ENCODE measurements around the gene GAPT.
A peak's percentile ranks its signal among the peaks of the same experiment; 100 is the strongest.

The GAPT gene

DNA sequence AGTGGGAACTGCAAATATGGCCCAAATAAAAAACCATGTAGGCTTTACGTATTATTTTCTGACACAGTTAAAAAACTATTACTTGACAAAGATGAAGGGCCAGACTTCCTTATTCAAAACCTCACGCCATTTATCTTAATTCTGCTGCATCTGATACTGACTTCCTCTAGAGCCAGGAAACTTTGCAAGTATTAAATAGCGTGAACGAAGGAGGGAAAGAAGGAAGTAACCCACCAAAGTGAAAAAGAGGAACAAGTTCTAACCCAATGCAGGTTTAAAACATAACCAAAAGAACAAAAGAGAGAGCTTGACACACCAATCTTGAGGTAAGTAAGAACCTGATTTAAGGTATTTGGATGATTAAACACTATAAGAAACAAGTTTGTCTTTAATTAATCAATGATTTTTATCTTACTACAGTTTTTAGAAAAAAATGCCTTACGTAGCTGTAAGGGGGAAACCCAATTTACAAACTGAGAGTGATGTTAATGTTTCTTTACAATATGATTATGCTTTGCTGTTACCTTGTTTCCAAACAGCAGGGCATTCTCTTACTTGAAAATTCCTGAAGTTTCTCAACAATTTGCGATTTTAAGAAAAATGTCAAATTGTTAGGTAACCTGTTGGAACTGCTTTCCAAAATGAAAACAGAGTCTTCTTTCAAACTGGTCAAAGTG lies at the start of gene GAPT:
Gene GAPT, plus strand, starts transcription at position 220 of the 677 bp plus-strand sequence. CDS start 3,102 bp downstream, outside the sequence.
- no peak for DNase-seq (ENCODE audit: low spot score)

- no peak for DNase-seq (ENCODE audit: low spot score)
These were observed 46.4 kb upstream of the GAPT start for GRCh38 chr5:58444805-58445204.

DNA sequence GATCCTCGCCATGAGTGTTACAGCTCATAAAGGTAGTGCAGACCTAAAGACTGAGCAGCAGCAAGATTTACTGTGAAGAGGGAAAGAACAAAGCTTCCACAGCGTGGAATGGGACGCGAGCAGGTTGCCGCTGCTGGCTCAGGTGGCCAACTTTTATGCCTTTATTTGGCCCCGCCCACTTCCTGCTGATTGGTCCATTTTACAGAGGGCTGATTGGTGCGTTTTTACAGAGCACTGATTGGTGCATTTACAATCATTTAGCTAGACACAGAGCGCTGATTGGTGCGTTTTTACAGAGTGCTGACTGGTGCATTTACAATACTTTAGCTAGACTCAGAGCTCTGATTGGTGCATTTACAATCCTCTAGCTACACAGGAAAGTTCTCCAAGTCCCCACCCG lies 45.2 kb upstream of the GAPT start:
- no peak for DNase-seq (ENCODE audit: low spot score)

GRCh38 chr5:58447226-58447625 lies 44.0 kb upstream of the GAPT start:
- no peak for DNase-seq (ENCODE audit: low spot score)

GRCh38 chr5:58450018-58450417 lies 41.2 kb upstream of the GAPT start:
- DNase-seq (ENCODE audit: low spot score) = no peak

GRCh38 chr5:58450811-58451629 lies 40.2 kb upstream of the GAPT start:
- DNase-seq (ENCODE audit: low spot score) = no peak

DNA sequence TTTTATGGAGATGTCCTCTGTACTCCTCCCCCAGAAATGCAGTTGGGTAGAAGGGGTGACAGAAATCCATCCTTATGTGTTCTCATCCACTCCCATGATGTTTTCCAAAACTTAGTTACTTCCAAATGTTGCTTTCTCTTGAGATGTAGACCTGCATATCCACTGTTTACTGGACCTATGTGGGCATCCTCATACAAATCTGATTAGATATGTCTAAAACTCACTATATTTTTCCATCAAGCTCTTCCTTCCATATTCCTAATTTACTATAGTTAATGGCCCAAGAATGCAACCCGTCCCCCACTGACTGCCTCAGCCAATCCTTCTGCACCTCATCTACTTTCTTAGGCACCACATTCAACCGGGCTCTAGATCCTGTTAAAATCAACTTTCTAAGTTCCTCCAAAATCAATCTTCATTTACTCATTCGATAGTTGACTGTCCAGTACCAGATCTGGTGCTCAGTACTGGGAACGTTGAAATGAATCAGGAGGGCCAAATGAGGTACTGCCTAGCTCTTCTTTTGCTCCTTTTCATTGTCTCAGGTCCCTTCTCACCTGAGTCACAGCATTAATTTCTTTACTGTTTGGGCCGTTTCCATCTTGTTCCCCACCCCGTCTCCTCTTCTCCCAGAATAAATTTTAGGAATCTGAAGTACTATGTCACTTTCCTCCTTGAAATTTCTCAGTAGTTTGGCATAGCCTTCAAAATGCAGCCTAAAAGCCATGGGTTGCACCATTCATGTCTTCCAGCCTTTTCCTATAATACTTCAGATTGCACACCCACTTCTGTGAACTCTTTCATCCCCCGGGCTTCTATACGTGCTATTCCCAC lies 39.3 kb upstream of the GAPT start:
- DNase-seq (ENCODE audit: low spot score) = no peak

DNA sequence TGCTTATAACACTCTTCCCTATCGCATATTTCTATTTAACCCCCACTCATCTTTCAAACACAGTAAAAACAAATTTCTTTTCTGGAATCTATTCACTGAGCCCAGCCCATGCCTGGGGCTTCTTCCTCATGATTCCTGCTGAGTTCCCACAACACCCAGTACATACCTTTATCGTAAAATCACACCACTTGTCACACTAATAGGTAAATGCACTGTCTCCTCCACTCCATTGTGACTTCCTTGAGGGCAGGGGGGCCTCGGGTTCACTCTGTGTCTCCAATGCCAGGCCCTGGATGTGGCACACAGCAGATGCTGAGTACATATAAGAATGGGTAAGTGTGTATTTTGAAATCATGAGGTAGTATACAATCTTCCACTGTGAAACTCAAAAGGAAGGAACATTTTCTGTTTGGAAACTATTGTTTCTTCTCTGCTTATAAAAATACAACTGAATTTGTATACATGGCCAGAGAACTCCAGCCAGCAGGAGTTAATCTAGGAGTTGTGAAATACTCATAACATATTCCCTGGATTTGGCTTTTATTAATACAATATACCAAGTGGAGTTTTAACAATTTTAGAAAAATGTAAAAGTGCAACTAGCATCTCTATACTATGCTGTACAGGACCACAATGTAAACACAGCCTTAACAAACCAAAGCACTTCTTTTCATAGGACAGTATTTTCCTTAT lies 38.5 kb upstream of the GAPT start:
- no peak for DNase-seq (ENCODE audit: low spot score)

GRCh38 chr5:58453306-58453705 lies 37.9 kb upstream of the GAPT start:
- no peak for DNase-seq (ENCODE audit: low spot score)

DNA sequence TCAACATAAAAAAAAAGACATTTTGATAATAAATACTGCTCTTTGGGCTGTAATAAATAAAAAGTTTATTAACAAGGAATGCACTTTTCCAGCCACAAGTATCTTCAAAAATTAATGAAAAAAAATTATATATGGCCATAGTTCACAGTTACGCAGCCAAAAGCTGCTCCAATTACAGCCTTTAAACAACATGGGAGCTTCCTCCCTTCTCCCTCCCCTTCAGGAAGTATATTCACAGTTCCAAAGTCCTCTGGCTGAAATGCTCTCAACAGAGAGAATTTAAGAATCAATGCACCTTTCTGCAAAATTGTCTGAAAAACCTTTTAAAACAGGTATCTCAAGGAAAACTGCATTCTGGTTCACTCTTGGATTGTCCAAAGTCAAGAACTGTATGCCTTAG lies 37.2 kb upstream of the GAPT start:
- no peak for DNase-seq (ENCODE audit: low spot score)

GRCh38 chr5:58455066-58455465 lies 36.2 kb upstream of the GAPT start:
- DNase-seq (ENCODE audit: low spot score) = no peak

- no peak for DNase-seq (ENCODE audit: low spot score)
These were observed 35.8 kb upstream of the GAPT start for GRCh38 chr5:58455480-58455879.

DNA sequence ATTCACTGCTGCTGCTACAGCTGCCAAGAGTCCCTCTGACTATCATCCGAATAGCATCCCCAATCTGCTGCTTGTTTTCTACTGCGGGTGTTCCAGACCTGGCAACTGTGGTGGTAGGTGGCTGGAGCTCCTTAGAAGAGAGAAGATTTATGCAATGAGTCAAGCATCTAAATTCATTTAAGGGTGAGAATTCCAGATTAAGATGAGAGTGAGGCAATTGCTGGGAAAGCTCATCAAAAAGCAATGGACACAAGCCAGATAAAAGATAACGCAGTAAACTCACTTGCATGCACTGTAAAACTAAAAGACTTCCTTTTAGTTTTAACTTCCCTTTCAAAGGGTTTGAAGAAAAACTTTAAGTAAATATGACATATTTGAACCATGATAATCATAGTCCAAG lies 35.2 kb upstream of the GAPT start:
- no peak for DNase-seq (ENCODE audit: low spot score)

DNA sequence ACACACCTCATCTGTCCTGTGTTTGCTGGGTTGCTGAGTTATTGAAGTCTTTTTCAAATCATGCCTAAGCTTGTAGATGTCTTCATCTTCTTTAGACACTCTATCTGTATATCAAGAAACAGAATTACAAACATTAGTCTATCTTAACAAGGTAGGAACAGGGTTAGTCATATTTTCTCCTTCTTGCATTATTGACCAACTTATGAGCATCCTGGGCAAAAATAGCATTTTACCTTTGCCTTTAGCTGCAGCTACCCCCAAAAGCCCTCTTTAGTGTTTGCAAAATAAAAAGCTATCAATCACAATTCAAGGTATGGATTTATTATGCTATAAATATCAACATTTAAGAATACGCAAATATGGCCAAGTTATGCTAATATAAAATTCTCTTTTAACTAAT lies 34.7 kb upstream of the GAPT start:
- DNase-seq (ENCODE audit: low spot score) = no peak

- no peak for DNase-seq (ENCODE audit: low spot score)
These were observed 34.2 kb upstream of the GAPT start for GRCh38 chr5:58457050-58457449.

DNA sequence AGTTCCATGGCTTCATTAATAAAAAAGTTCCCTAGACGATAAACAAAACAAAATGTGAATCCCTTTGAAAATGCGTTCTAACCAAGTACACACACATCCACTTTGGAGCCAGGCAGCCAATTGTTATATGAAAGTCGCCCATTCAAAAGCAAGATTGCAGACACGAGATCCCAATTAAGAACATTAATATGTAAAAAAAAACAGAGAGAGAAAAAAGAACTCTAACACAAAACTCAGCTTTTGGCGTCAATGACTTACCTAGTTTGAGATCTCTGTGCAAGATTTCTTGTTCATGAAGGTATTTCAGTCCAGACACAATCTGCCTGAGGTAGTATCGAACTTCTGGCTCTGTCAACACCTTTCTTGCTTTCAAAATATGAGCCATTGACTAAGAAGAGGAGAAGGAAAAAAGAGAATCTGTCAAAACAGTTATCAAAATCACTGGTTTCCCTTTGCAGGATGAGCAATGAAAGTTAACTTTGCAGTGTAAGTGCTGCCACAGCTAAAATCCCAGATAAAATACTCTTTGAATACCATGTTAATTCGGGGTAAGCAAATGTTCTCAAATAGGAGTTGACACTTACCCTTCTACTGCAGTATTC lies 33.0 kb upstream of the GAPT start:
- no peak for DNase-seq (ENCODE audit: low spot score)

DNA sequence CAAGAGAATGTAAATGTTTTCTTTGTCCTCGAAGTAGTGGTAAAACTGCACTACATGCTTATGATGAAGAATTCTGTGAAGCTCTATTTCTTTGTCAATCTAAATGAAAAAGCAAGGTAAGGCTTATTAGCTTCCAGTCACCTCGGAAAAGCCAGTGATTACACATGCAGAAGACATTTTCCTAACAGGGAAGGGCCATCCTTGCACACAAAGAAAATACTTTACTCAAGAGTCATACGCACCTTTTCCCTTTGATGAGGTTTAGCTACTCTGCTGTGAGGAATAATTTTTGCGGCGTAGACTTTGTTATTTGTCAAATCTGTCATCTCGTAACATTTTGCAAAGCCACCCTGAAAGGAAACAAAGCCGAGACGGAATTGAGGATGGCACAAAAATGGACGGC lies 32.5 kb upstream of the GAPT start:
- no peak for DNase-seq (ENCODE audit: low spot score)

- DNase-seq (ENCODE audit: low spot score) = no peak
These were observed 31.9 kb upstream of the GAPT start for GRCh38 chr5:58459146-58460001.

GRCh38 chr5:58460002-58460731 lies 31.1 kb upstream of the GAPT start, which contains the start of gene PLK2:
TSS of gene PLK2 (minus strand) at chr5:58460086. CDS start at chr5:58459959, 127 bp downstream.
- DNase-seq (ENCODE audit: low spot score) = peak; percentile 98

DNA sequence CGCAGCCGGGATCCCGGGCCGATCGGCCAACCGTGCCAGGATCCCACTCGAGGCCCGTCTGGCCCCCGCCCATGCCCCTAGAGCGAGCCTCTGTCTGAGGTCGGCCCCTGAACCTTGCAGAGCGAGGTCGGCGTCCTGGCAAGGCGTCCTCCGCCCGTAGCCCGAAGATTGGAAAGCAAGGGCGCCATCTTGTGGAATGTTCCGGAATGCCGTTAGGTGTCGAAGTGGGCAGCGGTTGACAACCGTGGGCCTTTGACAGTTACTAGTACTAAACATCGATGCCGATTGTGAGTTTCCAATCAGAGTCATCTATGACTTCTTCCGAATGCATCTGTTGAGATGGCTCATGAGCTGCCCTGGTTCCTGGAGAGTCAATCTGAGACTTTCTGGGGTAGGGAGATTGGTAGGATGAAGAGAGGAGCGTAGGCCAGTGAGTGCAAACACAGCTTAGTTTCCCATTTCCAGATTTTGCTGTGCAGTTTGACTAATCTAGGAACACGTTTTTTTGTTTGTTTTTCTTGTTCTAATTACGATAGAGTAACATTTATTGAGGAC lies 30.4 kb upstream of the GAPT start:
- DNase-seq (ENCODE audit: low spot score) = no peak

Measured in left forelimb (tissue), 1 donor.